CD14-positive monocyte (primary cell): ENCODE results near the gene ACTL10. TPM values are rescaled to one million over a fixed set of nuclear protein-coding genes. Genes with fewer than 3 reads are reported as not detected.
A peak's percentile ranks its signal among the peaks of the same experiment; 100 is the strongest.

Experiments
- DNase-seq, 3 donors: peaks; one replicate each; pipeline ENCODE4 v3.0.0-alpha.2; 2011 to 2022
- H2AFZ ChIP-seq: 2 replicates; pipeline ENCODE4 v1.6.0; 2012; ENCODE audit warnings: mild to moderate bottlenecking, low read depth, low read length, inconsistent platforms; ENCODE audit not compliant: insufficient read depth, poor library complexity, severe bottlenecking
- H3K27ac ChIP-seq, 2 donors: 1 replicate in 1 of 2; 2 replicates in 1 of 2; pipeline ENCODE4 v1.5.1; 2012 to 2013; ENCODE audit warnings: low read length in 2 of 2, control low read depth in 1 of 2, inconsistent platforms in 1 of 2, low read depth in 1 of 2, mild to moderate bottlenecking in 1 of 2
- H3K27me3 ChIP-seq, 2 donors: one replicate each; pipeline versions ENCODE4 v1.6.0 to v1.6.1; 2011 to 2013; ENCODE audit warnings: low read length in 2 of 2; ENCODE audit not compliant: control insufficient read depth in 2 of 2, insufficient read depth in 2 of 2
- H3K36me3 ChIP-seq, 2 donors: replicated peaks in 1 of 2; 1 replicate in 1 of 2; 2 replicates in 1 of 2; pipeline versions ENCODE4 v1.5.1 to v1.6.1; 2012 to 2013; ENCODE audit warnings: low read length in 2 of 2, control low read depth in 1 of 2, inconsistent platforms in 1 of 2, mild to moderate bottlenecking in 1 of 2; ENCODE audit not compliant: insufficient read depth in 2 of 2, control insufficient read depth in 1 of 2
- H3K4me1 ChIP-seq, 2 donors: 1 replicate in 1 of 2; 2 replicates in 1 of 2; pipeline versions ENCODE4 v1.5.1 to v1.6.1; 2012 to 2013; ENCODE audit warnings: low read length in 2 of 2, control low read depth in 1 of 2, inconsistent platforms in 1 of 2, mild to moderate bottlenecking in 1 of 2, moderate library complexity in 1 of 2; ENCODE audit not compliant: insufficient read depth in 2 of 2, control insufficient read depth in 1 of 2
- H3K4me2 ChIP-seq: replicated peaks from 2 replicates; pipeline ENCODE3; 2012; ENCODE audit warnings: low read length, moderate library complexity, mild to moderate bottlenecking; ENCODE audit not compliant: poor library complexity, severe bottlenecking; ENCODE audit errors: extremely low read depth
- H3K4me3 ChIP-seq, 3 experiments: fragments of 200-600 bp in 1 of 3; sonication (generic) in 1 of 3; replicated peaks in 1 of 3; 1 replicate in 2 of 3; 2 replicates in 1 of 3; pipeline ENCODE4 v1.5.1; 2011 to 2013; ENCODE audit warnings: low read length in 3 of 3, mild to moderate bottlenecking in 3 of 3, control low read depth in 2 of 3, low read depth in 2 of 3, inconsistent platforms in 1 of 3, moderate library complexity in 1 of 3
- H3K79me2 ChIP-seq: 2 replicates; pipeline ENCODE4 v1.6.0; 2012; ENCODE audit warnings: mild to moderate bottlenecking, control low read depth, inconsistent platforms, low read length, moderate library complexity; ENCODE audit not compliant: insufficient read depth
- H3K9ac ChIP-seq: 2 replicates; pipeline ENCODE4 v1.6.0; 2017; ENCODE audit warnings: low read length, mild to moderate bottlenecking; ENCODE audit not compliant: insufficient read depth, poor library complexity, severe bottlenecking
- H3K9me3 ChIP-seq, 2 donors: replicated peaks in 1 of 2; 1 replicate in 1 of 2; 2 replicates in 1 of 2; pipeline versions ENCODE4 v1.5.1 to v1.6.1; 2012 to 2013; ENCODE audit warnings: low read length in 2 of 2, control low read depth in 1 of 2; ENCODE audit not compliant: control insufficient read depth in 1 of 2, insufficient read depth in 1 of 2
- H4K20me1 ChIP-seq: 2 replicates; pipeline ENCODE4 v1.6.0; 2012; ENCODE audit warnings: mild to moderate bottlenecking, low read length, control low read depth, moderate library complexity; ENCODE audit not compliant: insufficient read depth
- H3K27ac Mint-ChIP-seq, 7 donors: one replicate each; pipeline ENCODE4 v1.8.0; 2020; ENCODE audit warnings: mild to moderate bottlenecking in 7 of 7, mixed read lengths in 7 of 7, moderate library complexity in 6 of 7, inconsistent platforms in 2 of 7
- H3K27me3 Mint-ChIP-seq, 3 donors: one replicate each; pipeline ENCODE4 v1.8.0; 2021 to 2022; ENCODE audit warnings: low read depth in 3 of 3, mild to moderate bottlenecking in 3 of 3, mixed read lengths in 3 of 3, moderate library complexity in 3 of 3, inconsistent platforms in 1 of 3
- H3K36me3 Mint-ChIP-seq, 2 donors: one replicate each; pipeline ENCODE4 v1.8.0; 2020; ENCODE audit warnings: mixed read lengths in 2 of 2, inconsistent platforms in 1 of 2, mild to moderate bottlenecking in 1 of 2
- H3K4me1 Mint-ChIP-seq: one replicate; pipeline ENCODE4 v1.8.0; 2020; ENCODE audit warnings: mild to moderate bottlenecking, mixed read lengths
- H3K4me3 Mint-ChIP-seq, 2 donors: one replicate each; pipeline ENCODE4 v1.8.0; 2020; ENCODE audit warnings: mild to moderate bottlenecking in 2 of 2, mixed read lengths in 2 of 2, moderate library complexity in 1 of 2
- H3K9me3 Mint-ChIP-seq, 7 donors: one replicate each; pipeline ENCODE4 v1.8.0; 2020 to 2022; ENCODE audit warnings: mixed read lengths in 7 of 7, mild to moderate bottlenecking in 6 of 7, moderate library complexity in 6 of 7, inconsistent platforms in 2 of 7
- WGBS: methylation state at CpG from one replicate; pipeline ENCODE4 v1.1.5; 2013; ENCODE audit warnings: missing lambda C conversion rate; ENCODE audit not compliant: insufficient coverage; 5-methylcytosine and 5-hydroxymethylcytosine counted together
- intact Hi-C, 2 donors: fragments of 100-400 bp; cut with micrococcal nuclease; formaldehyde crosslinking; loops; one replicate each; pipeline versions ENCODE4 v1.15.0 to v1.15.1; 2023
- polyA plus RNA-seq, 3 donors: library from polyadenylated mRNA; depleted of rRNA in 1 of 3; unstranded in 2 of 3; stranded (reverse) in 1 of 3; fragments of 300-500 nt in 2 of 3; fragments of >200 nt in 1 of 3; fragmentation: Illumina TruSeq in 2 of 3; gene quantifications; 1 replicate in 2 of 3; 2 replicates in 1 of 3; pipeline ENCODE4 v1.2.3, GENCODE V29; 2012 to 2021
- TF ChIP-seq, protein P1 (sequence below): fragments of 200-600 bp; IDR thresholded peaks from one replicate; pipeline ENCODE4 v1.8.0; 2022; ENCODE audit warnings: antibody characterized with exemption, mild to moderate bottlenecking

Gene ACTL10
- polyA plus RNA-seq, 3 donors, result 0.31 to 1.2 (median 1.1) TPM

DNA sequence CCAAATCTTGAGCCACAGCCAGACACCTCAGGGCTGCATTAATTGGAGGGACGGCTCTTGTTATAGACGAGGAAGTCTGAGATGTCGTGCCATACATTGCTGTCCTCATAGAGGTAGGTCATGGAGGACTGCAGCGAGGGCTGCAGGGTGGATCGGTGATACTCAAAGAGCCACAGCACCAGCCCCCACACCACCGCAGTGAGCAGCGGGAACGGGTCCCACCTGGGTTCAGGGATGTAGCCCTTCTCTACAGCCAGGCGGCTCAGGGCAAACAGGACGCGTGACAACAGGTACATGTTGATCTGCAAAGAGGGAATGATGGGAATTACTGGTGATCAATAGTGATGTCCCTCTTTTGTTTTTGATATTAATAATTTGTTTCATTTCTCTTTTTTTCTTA, 40.9 kb downstream of the ACTL10 start:
- 100% methylated on average over 7 of the region's 11 CpGs for WGBS

DNA sequence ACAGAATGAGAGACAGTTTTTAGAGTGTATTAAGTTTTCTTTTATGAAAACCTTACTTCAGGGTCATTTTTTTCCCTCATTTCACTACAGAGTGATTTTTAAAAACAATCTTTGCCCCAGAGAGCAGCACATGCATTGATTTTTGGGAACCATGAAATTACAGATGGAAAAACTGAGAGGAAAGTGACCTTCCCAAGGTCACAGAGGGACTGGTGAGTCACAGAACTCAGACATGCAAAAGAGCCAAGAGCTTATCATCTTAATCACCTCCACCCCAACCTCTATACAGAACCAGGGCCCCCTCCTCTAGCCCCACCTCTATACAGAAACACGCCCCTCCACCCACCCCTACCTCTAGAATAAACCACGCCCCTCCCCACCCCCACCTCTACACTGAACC, 42.7 kb downstream of the ACTL10 start:
- H3K4me1 ChIP-seq, result no peaks in the 10 kb centered on the region
- Mint-ChIP-seq H3K4me1 (no peaks in the 10 kb centered on the region), H3K36me3 (peaks cover 46 to 67% of the 10 kb centered on the region in 2 donors), H3K9me3 (peaks cover 0 to 2% (median 0%) of the 10 kb centered on the region in 7 donors), H3K4me3 (no peak overlapping the region), H3K27me3 (peaks cover 0 to 2% (median 0%) of the 10 kb centered on the region in 3 donors), H3K27ac (peak overlapping the region in 1 of 7 donors; percentile 61)
- no peak for DNase-seq
- H3K9ac ChIP-seq, result no peak overlapping the region
- H3K4me3 ChIP-seq, result no peak overlapping the region
- intact Hi-C loops, result no loop called here
- no CpG with 5 or more reads among the region's 2 CpGs for WGBS
- no peak overlapping the region for H2AFZ ChIP-seq
- peaks cover 46 to 73% of the 10 kb centered on the region in 2 donors for H3K36me3 ChIP-seq
- no peaks in the 10 kb centered on the region for H3K27me3 ChIP-seq
- no peaks in the 10 kb centered on the region for H4K20me1 ChIP-seq
- TF ChIP-seq, protein P1, sequence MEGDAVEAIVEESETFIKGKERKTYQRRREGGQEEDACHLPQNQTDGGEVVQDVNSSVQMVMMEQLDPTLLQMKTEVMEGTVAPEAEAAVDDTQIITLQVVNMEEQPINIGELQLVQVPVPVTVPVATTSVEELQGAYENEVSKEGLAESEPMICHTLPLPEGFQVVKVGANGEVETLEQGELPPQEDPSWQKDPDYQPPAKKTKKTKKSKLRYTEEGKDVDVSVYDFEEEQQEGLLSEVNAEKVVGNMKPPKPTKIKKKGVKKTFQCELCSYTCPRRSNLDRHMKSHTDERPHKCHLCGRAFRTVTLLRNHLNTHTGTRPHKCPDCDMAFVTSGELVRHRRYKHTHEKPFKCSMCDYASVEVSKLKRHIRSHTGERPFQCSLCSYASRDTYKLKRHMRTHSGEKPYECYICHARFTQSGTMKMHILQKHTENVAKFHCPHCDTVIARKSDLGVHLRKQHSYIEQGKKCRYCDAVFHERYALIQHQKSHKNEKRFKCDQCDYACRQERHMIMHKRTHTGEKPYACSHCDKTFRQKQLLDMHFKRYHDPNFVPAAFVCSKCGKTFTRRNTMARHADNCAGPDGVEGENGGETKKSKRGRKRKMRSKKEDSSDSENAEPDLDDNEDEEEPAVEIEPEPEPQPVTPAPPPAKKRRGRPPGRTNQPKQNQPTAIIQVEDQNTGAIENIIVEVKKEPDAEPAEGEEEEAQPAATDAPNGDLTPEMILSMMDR, result no peak
- H3K9me3 ChIP-seq, result no peaks in the 10 kb centered on the region
- H3K4me2 ChIP-seq, result no peak overlapping the region
- no peak overlapping the region for H3K27ac ChIP-seq
- no peaks in the 10 kb centered on the region for H3K79me2 ChIP-seq

More for the DNA sequence above, 40.9 kb downstream of the ACTL10 start:
- Histone ChIP-seq H3K9ac (no peak overlapping the region), H3K9me3 (no peaks in the 10 kb centered on the region), H3K27me3 (no peaks in the 10 kb centered on the region), H3K4me3 (no peak overlapping the region), H3K36me3 (peaks cover 33 to 55% of the 10 kb centered on the region in 2 donors), H3K27ac (no peak overlapping the region), H3K79me2 (no peaks in the 10 kb centered on the region), H3K4me1 (no peaks in the 10 kb centered on the region), H2AFZ (no peak overlapping the region), H4K20me1 (no peaks in the 10 kb centered on the region), H3K4me2 (no peak overlapping the region)
- Mint-ChIP-seq H3K9me3 (peaks cover 0 to 2% (median 0%) of the 10 kb centered on the region in 7 donors), H3K36me3 (peaks cover 33 to 55% of the 10 kb centered on the region in 2 donors), H3K27ac (peak overlapping the region in 1 of 7 donors; percentile 38), H3K4me3 (no peak overlapping the region), H3K4me1 (no peaks in the 10 kb centered on the region), H3K27me3 (peaks cover 0 to 2% (median 0%) of the 10 kb centered on the region in 3 donors)
- no peak for DNase-seq
- intact Hi-C loops, result no loop called here
- TF ChIP-seq, protein P1, result no peak
